HepG2 (cell line): Measurements from ENCODE around the gene GCLC.

Experiments
- CBX5 ChIP-seq: sonication (generic); formaldehyde crosslinking; IDR thresholded peaks from 2 replicates; pipeline ENCODE4 v1.4.0; 2020; ENCODE audit warnings: missing genetic modification reagents, borderline replicate concordance
- EZH2 ChIP-seq: conservative IDR thresholded peaks from 2 replicates; pipeline ENCODE4 v1.6.1; 2012; ENCODE audit warnings: mild to moderate bottlenecking, low read depth, low read length, moderate library complexity
- POLR2A ChIP-seq, 2 experiments: IDR thresholded peaks; 2 replicates each; pipeline ENCODE4 v1.6.1; 2011; ENCODE audit warnings: low read depth in 2 of 2, low read length in 2 of 2, mild to moderate bottlenecking in 1 of 2, moderate library complexity in 1 of 2; ENCODE audit not compliant: insufficient read depth in 1 of 2
- POLR2AphosphoS5 ChIP-seq: IDR thresholded peaks from 2 replicates; pipeline ENCODE4 v1.6.1; 2012; ENCODE audit warnings: low read depth, low read length
- REST ChIP-seq, 2 experiments: IDR thresholded peaks; 2 replicates each; pipeline ENCODE4 v1.6.1; 2011 to 2012; ENCODE audit warnings: low read length in 2 of 2, borderline replicate concordance in 1 of 2, low read depth in 1 of 2, mild to moderate bottlenecking in 1 of 2, moderate library complexity in 1 of 2
- STAG1 ChIP-seq: sonication (generic); formaldehyde crosslinking; IDR thresholded peaks from 2 replicates; pipeline ENCODE4 v1.4.0; 2020; ENCODE audit warnings: missing genetic modification reagents
- TAF1 ChIP-seq: sonication (generic); formaldehyde crosslinking; IDR thresholded peaks from 2 replicates; pipeline ENCODE4 v1.4.0; 2020; ENCODE audit warnings: missing genetic modification reagents
- ZBTB1 ChIP-seq: sonication (generic); formaldehyde crosslinking; IDR thresholded peaks from 2 replicates; pipeline ENCODE4 v1.4.0; 2020; ENCODE audit warnings: missing genetic modification reagents, borderline replicate concordance
- ZNF3 ChIP-seq: IDR thresholded peaks from 2 replicates; pipeline ENCODE4 v1.7.0; 2017; ENCODE audit warnings: inconsistent platforms
- TF ChIP-seq, protein P1 (sequence below): sonication (generic); formaldehyde crosslinking; IDR thresholded peaks from 2 replicates; pipeline ENCODE4 v1.5.0; 2020; ENCODE audit warnings: mild to moderate bottlenecking, missing genetic modification reagents, moderate library complexity

DNA sequence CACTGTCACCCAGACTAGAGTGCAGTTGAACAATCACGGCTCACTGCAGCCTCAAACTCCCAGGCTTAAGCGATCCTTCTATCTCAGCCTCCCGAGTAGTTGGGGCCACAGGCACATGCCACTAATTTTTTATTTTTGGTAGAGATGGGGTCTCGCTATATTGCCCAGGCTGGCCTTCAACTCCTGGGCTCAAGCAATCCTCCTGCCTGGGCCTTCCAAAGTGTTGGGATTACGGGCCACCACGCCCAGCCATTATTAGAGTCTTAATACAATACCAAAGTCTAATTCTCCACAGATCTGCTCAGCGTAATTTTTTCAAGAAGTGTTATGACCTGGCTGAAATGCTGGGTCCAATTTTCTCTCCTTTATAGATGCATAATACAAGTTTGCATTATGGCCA is 3.0 kb downstream of the GCLC start:
- TF ChIP-seq, protein P1, sequence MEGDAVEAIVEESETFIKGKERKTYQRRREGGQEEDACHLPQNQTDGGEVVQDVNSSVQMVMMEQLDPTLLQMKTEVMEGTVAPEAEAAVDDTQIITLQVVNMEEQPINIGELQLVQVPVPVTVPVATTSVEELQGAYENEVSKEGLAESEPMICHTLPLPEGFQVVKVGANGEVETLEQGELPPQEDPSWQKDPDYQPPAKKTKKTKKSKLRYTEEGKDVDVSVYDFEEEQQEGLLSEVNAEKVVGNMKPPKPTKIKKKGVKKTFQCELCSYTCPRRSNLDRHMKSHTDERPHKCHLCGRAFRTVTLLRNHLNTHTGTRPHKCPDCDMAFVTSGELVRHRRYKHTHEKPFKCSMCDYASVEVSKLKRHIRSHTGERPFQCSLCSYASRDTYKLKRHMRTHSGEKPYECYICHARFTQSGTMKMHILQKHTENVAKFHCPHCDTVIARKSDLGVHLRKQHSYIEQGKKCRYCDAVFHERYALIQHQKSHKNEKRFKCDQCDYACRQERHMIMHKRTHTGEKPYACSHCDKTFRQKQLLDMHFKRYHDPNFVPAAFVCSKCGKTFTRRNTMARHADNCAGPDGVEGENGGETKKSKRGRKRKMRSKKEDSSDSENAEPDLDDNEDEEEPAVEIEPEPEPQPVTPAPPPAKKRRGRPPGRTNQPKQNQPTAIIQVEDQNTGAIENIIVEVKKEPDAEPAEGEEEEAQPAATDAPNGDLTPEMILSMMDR (CRISPR knock-in tag) = no peak
- TF ChIP-seq ZNF3 (CRISPR knock-in tag) (no peak), STAG1 (CRISPR knock-in tag) (no peak), REST (IDR thresholded peaks at IDR 0.05; ENCODE audit: borderline replicate concordance in 1 of 2, low read depth in 1 of 2, low read length in 2 of 2) (no peak), EZH2 (no peak), ZBTB1 (CRISPR knock-in tag) (no peak), POLR2AphosphoS5 (no peak), TAF1 (CRISPR knock-in tag) (no peak), CBX5 (CRISPR knock-in tag) (no peak), POLR2A (IDR thresholded peaks at IDR 0.05; ENCODE audit: insufficient read depth in 1 of 2, low read depth in 2 of 2, low read length in 2 of 2) (no peak)
